Stimulated activated naive CD4-positive, alpha-beta T cell treated with Interleukin-2 at 50 U/mL for 16 hours (primary cell): ENCODE data around the gene AGBL3.

Source experiments
- DNase-seq: peaks from one replicate; lab custom pipeline; 2025; lab: John Stamatoyannopoulos, UW

Gene AGBL3

GRCh38 chr7:134986363-134987251 is at the start of gene AGBL3:
Gene AGBL3 (plus strand): TSS chr7:134986508. CDS start chr7:134987934, 1,426 bp downstream.
- DNase-seq, result peak; percentile 84

- DNase-seq, result no peak
These were observed 49.3 kb upstream of the AGBL3 start for GRCh38 chr7:134936893-134937510.

GRCh38 chr7:134938141-134938540 is 48.2 kb upstream of the AGBL3 start:
- no peak for DNase-seq

- no peak for DNase-seq
These were observed 47.2 kb upstream of the AGBL3 start for GRCh38 chr7:134939136-134939535.

GRCh38 chr7:134940729-134941128 is 45.6 kb upstream of the AGBL3 start:
- no peak for DNase-seq

- no peak for DNase-seq
These were observed 45.0 kb upstream of the AGBL3 start for GRCh38 chr7:134941185-134941900.

GRCh38 chr7:134941952-134942351 is 44.4 kb upstream of the AGBL3 start:
- no peak for DNase-seq

- DNase-seq, result no peak
These were observed 43.4 kb upstream of the AGBL3 start for GRCh38 chr7:134942690-134943466.

- no peak for DNase-seq
These were observed 42.4 kb upstream of the AGBL3 start for GRCh38 chr7:134943785-134944400.

GRCh38 chr7:134945691-134946090 is 40.6 kb upstream of the AGBL3 start:
- DNase-seq, result no peak

- no peak for DNase-seq
These were observed 40.0 kb upstream of the AGBL3 start for GRCh38 chr7:134946260-134946659.

GRCh38 chr7:134947329-134947728 is 39.0 kb upstream of the AGBL3 start:
- no peak for DNase-seq

- no peak for DNase-seq
These were observed 38.5 kb upstream of the AGBL3 start for GRCh38 chr7:134947831-134948230.

- no peak for DNase-seq
These were observed 38.1 kb upstream of the AGBL3 start for GRCh38 chr7:134948246-134948645.

- no peak for DNase-seq
These were observed 37.6 kb upstream of the AGBL3 start for GRCh38 chr7:134948736-134949135.

GRCh38 chr7:134949171-134949570 is 37.1 kb upstream of the AGBL3 start:
- DNase-seq, result no peak

- no peak for DNase-seq
These were observed 31.9 kb upstream of the AGBL3 start for GRCh38 chr7:134954197-134955082.

GRCh38 chr7:134957005-134957404 is 29.3 kb upstream of the AGBL3 start:
- DNase-seq, result no peak

- DNase-seq, result no peak
These were observed 26.5 kb upstream of the AGBL3 start for GRCh38 chr7:134959810-134960209.

- DNase-seq, result no peak
These were observed 24.0 kb upstream of the AGBL3 start for GRCh38 chr7:134962270-134962780.
